Testis (tissue), 3 donors: ENCODE data around the gene TRMT61A. TPM values are rescaled to one million over a fixed set of nuclear protein-coding genes. Genes with fewer than 3 reads are reported as not detected.
A peak's percentile ranks its signal among the peaks of the same experiment; 100 is the strongest.
"Not testable (repeated sequence)": the region's sequence is repeated elsewhere in the genome, so short reads cannot be mapped to it uniquely, and the experiment has no call there.

ENCODE experiments used
- DNase-seq: peaks from one replicate; pipeline ENCODE4 v3.0.0-alpha.2; 2019
- H3K27ac ChIP-seq, 2 donors: fragments of 200-600 bp; sonication (generic); one replicate each; pipeline ENCODE4 v1.5.1; 2019
- H3K27me3 ChIP-seq: fragments of 200-600 bp; sonication (generic); one replicate; pipeline ENCODE4 v1.5.1; 2019
- H3K36me3 ChIP-seq: fragments of 200-600 bp; sonication (generic); one replicate; pipeline ENCODE4 v1.5.1; 2017; ENCODE audit warnings: low read depth; ENCODE audit errors: missing control alignments
- H3K4me1 ChIP-seq: fragments of 200-600 bp; sonication (generic); one replicate; pipeline ENCODE4 v1.5.1; 2019
- H3K4me3 ChIP-seq, 2 donors: fragments of 200-600 bp; sonication (generic); one replicate each; pipeline ENCODE4 v1.5.1; 2017 to 2019
- H3K9me3 ChIP-seq: fragments of 200-600 bp; sonication (generic); one replicate; pipeline ENCODE4 v1.5.1; 2017
- POLR2A ChIP-seq: fragments of 450-650 bp; IDR thresholded peaks from one replicate; pipeline ENCODE4 v1.6.1; 2017; ENCODE audit warnings: antibody characterized with exemption, mild to moderate bottlenecking, moderate library complexity
- WGBS, 2 donors: methylation state at CpG; one replicate each; pipeline ENCODE4 v1.1.5; 2018; 5-methylcytosine and 5-hydroxymethylcytosine counted together
- intact Hi-C: fragments of 100-400 bp; cut with DNase I; formaldehyde crosslinking; loops from one replicate; pipeline ENCODE4 v1.15.1; 2023; ENCODE audit warnings: low total_unique reads
- polyA plus RNA-seq: library from polyadenylated mRNA; stranded (reverse); fragments of 350-450 nt; fragmentation: Illumina TruSeq; extraction: RNeasy Lipid Tissue Mini Kit (QIAGEN cat#74804); gene quantifications from one replicate; pipeline ENCODE4 v1.2.3, GENCODE V29; 2014; ENCODE audit warnings: low read depth, low replicate concordance; ENCODE audit not compliant: insufficient read depth
- total RNA-seq, 2 donors: library from RNA; depleted of rRNA; stranded (reverse); fragments of >200 nt; gene quantifications; one replicate each; pipeline ENCODE4 v1.2.3, GENCODE V29; 2016
- TF ChIP-seq, protein P1 (sequence below), 3 experiments: fragments of 450-650 bp in 2 of 3; fragments of 200-600 bp in 1 of 3; sonication (generic) in 1 of 3; IDR thresholded peaks; one replicate each; pipeline ENCODE4 v1.5.1; 2016 to 2019; ENCODE audit warnings: antibody characterized with exemption in 3 of 3, mild to moderate bottlenecking in 2 of 3, moderate library complexity in 1 of 3

TRMT61A gene
- total and polyA plus RNA-seq, 3 donors from 2014 or later = 12.1 to 29.8 (median 19.1) TPM

DNA sequence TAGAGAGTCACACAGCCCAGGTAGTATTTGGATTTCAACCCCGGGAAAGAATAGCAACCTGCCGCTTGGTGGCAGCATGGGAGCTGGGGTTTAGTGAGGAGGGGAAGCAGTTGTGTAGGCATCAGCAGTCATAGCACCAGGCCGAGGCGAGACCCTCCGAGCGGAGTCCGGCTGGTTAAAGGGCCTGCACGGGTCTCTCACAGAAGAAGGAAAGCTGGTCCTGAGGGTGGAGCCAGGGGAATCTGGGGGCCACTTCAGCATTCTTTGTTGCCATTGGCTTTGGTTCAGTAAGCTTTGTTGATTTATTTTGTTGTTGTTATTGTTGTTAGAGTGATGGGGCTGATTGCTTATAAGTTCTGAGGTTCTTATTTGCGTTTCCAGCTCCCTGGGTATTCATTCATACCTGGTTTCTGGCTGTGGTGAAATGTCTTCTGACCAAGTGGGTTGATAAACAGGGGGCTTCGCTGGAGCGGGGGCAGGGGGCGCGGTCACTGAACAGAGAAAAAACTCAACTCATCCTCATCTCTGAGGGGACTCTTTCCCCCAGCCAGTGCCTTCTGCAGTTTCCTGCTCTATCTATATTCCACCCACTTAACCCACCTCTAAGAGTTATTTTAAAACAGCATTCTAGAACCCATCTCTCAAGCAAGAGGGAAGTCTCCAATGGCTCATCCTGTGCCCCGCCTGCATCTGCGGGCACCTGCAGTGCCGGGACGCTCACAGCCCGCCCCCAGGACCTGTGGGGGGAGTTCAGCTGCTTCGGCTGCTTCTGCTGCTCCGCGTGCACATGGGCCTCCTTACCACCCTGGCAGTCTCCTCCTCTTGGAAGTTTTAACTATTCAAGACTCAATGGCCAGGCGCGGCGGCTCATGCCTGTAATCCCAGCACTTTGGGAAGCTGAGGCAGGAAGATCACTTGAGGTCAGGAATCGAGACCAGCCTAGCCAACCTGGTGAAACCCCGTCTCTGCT, 18.0 kb upstream of the TRMT61A start:
- no peaks in the 10 kb centered on the region for H3K36me3 ChIP-seq
- H3K27ac ChIP-seq = peak overlapping the region in 1 of 2 donors; percentile 36
- intact Hi-C loops = no loop called here
- no peak for DNase-seq
- no peaks in the 10 kb centered on the region for H3K27me3 ChIP-seq
- no peak overlapping the region for H3K4me3 ChIP-seq
- TF ChIP-seq, protein P1, sequence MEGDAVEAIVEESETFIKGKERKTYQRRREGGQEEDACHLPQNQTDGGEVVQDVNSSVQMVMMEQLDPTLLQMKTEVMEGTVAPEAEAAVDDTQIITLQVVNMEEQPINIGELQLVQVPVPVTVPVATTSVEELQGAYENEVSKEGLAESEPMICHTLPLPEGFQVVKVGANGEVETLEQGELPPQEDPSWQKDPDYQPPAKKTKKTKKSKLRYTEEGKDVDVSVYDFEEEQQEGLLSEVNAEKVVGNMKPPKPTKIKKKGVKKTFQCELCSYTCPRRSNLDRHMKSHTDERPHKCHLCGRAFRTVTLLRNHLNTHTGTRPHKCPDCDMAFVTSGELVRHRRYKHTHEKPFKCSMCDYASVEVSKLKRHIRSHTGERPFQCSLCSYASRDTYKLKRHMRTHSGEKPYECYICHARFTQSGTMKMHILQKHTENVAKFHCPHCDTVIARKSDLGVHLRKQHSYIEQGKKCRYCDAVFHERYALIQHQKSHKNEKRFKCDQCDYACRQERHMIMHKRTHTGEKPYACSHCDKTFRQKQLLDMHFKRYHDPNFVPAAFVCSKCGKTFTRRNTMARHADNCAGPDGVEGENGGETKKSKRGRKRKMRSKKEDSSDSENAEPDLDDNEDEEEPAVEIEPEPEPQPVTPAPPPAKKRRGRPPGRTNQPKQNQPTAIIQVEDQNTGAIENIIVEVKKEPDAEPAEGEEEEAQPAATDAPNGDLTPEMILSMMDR (IDR thresholded peaks at IDR 0.05) = no peak
- no peak for TF ChIP-seq POLR2A
- no peaks in the 10 kb centered on the region for H3K9me3 ChIP-seq
- peaks cover 40% of the 10 kb centered on the region for H3K4me1 ChIP-seq
- 74 to 82% methylated on average over 26 of the region's 26 CpGs for WGBS, 2 donors

GRCh38 chr14:103512180-103512579, 16.8 kb upstream of the TRMT61A start:
- H3K27me3 ChIP-seq, H3K9me3 ChIP-seq, intact Hi-C loops, DNase-seq, H3K4me3 ChIP-seq, H3K36me3 ChIP-seq: not testable (repeated sequence)
- Histone ChIP-seq H3K27ac (peak overlapping the region; percentile 52 to 82), H3K4me1 (peaks cover 40% of the 10 kb centered on the region)
- 93 to 95% methylated on average over 8 of the region's 8 CpGs for WGBS, 2 donors

- peaks cover 37% of the 10 kb centered on the region for H3K4me1 ChIP-seq
- peak overlapping the region; percentile 52 to 82 for H3K27ac ChIP-seq
- no peak overlapping the region for H3K4me3 ChIP-seq
- WGBS, 2 donors = 37 to 47% methylated on average over 16 to 25 of the region's 25 CpGs
- peak; percentile 87 for DNase-seq
- TF ChIP-seq, protein P1 (IDR thresholded peaks at IDR 0.05) = no peak
- TF ChIP-seq POLR2A = no peak
- no peaks in the 10 kb centered on the region for H3K27me3 ChIP-seq
- H3K9me3 ChIP-seq = no peaks in the 10 kb centered on the region
- no peaks in the 10 kb centered on the region for H3K36me3 ChIP-seq
- intact Hi-C loops = no loop called here
Measured at GRCh38 chr14:103512701-103513611, 16.0 kb upstream of the TRMT61A start.

DNA sequence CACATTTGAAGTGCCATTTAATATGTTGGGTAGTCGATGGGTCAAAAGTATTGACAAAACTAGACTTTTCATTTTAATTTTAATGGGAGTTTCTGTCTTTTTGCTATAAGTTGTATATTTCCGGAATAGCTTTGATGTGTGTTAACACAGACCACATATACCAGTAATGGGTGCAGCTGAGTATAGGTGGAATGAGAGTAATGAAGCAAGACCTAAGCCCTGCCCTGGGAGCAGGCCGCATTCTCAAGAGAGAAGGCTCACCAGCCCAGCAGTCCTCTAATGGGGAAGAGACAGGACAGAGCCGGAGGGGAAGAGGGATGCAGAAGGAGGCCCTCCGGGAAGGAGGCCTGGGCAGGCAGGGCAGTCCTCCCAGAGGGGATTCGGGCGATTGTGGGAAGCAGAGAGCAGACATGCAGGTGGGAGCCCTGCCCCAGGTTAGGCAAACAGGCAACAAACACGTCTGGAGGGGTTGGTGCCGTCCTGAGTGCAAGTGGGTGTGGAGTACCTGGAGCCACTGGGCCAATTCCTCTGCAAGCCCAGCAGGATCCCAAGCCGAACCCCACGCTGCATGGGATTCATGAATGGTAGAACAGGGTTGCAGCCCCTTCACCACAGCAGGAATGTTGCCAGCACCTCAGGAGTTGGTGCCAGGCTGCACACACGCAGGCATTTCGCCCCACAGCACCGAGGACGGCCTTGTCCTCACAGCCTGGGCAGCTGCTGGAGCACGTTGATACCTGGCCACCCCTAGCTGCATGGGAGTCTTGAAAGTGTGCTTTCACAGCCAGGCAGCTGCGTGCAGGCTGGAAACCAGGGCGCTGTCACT, 14.2 kb upstream of the TRMT61A start:
- no peaks in the 10 kb centered on the region for H3K36me3 ChIP-seq
- DNase-seq = no peak
- intact Hi-C loops = no loop called here
- TF ChIP-seq, protein P1 (IDR thresholded peaks at IDR 0.05) = no peak
- TF ChIP-seq POLR2A = no peak
- peaks cover 38% of the 10 kb centered on the region for H3K4me1 ChIP-seq
- H3K4me3 ChIP-seq = no peak overlapping the region
- 83 to 85% methylated on average over 11 to 18 of the region's 18 CpGs for WGBS, 2 donors
- no peaks in the 10 kb centered on the region for H3K9me3 ChIP-seq
- no peaks in the 10 kb centered on the region for H3K27me3 ChIP-seq
- no peak overlapping the region for H3K27ac ChIP-seq
